ENCODE data around the gene CREB3.

CREB3 gene

GRCh38 chr9:35727676-35728040 is 4.8 kb upstream of the CREB3 start:
- DNase-seq (ENCODE audit: low read depth in 3 of 3): no peak

- no peak for DNase-seq (ENCODE audit: low read depth in 3 of 3)
Observed at GRCh38 chr9:35728041-35728971, 4.2 kb upstream of the CREB3 start.

- no peak for DNase-seq (ENCODE audit: low read depth in 3 of 3)
Observed at GRCh38 chr9:35729101-35729500, 3.4 kb upstream of the CREB3 start.

GRCh38 chr9:35729700-35730485 is 2.6 kb upstream of the CREB3 start:
- no peak for DNase-seq (ENCODE audit: low read depth in 3 of 3)

- no peak for DNase-seq (ENCODE audit: low read depth in 3 of 3)
Observed at GRCh38 chr9:35730486-35730854, 2.0 kb upstream of the CREB3 start.

- no peak for DNase-seq (ENCODE audit: low read depth in 3 of 3)
Observed at GRCh38 chr9:35731415-35732184, 866 bp upstream of the CREB3 start.

GRCh38 chr9:35732800-35733541 is 505 bp downstream of the CREB3 start:
- no peak for DNase-seq (ENCODE audit: low read depth in 3 of 3)

GRCh38 chr9:35734096-35734495 is 1.6 kb downstream of the CREB3 start:
- DNase-seq (ENCODE audit: low read depth in 3 of 3): no peak

- peak; percentile 29 to 45 (median 45) for DNase-seq (ENCODE audit: low read depth in 3 of 3)
Observed at GRCh38 chr9:35736201-35736633, 3.8 kb downstream of the CREB3 start.

GRCh38 chr9:35737143-35737542 is 4.7 kb downstream of the CREB3 start:
- DNase-seq (ENCODE audit: low read depth in 3 of 3): no peak

- DNase-seq (ENCODE audit: low read depth in 3 of 3): no peak
Observed at GRCh38 chr9:35738186-35738585, 5.7 kb downstream of the CREB3 start.

GRCh38 chr9:35738924-35739323 is 6.5 kb downstream of the CREB3 start:
- no peak for DNase-seq (ENCODE audit: low read depth in 3 of 3)

GRCh38 chr9:35740243-35740642 is 7.8 kb downstream of the CREB3 start:
- DNase-seq (ENCODE audit: low read depth in 3 of 3): no peak

GRCh38 chr9:35741740-35742139 is 9.3 kb downstream of the CREB3 start:
- DNase-seq (ENCODE audit: low read depth in 3 of 3): no peak

GRCh38 chr9:35743452-35743851 is 11.0 kb downstream of the CREB3 start:
- DNase-seq (ENCODE audit: low read depth in 3 of 3): no peak

GRCh38 chr9:35743880-35744518 is 11.5 kb downstream of the CREB3 start:
- DNase-seq (ENCODE audit: low read depth in 3 of 3): no peak

GRCh38 chr9:35745569-35745968 is 13.1 kb downstream of the CREB3 start:
- DNase-seq (ENCODE audit: low read depth in 3 of 3): no peak

GRCh38 chr9:35746583-35746982 is 14.1 kb downstream of the CREB3 start:
- no peak for DNase-seq (ENCODE audit: low read depth in 3 of 3)

GRCh38 chr9:35748242-35748857 is 15.9 kb downstream of the CREB3 start:
- no peak for DNase-seq (ENCODE audit: low read depth in 3 of 3)

GRCh38 chr9:35748858-35749514 is 16.5 kb downstream of the CREB3 start, which contains the start of the genes GBA2 and RGP1:
TSS of gene GBA2 (minus strand) at chr9:35749228. CDS start at chr9:35748704, 524 bp downstream.
TSS of gene RGP1 (plus strand) at chr9:35749287. CDS start at chr9:35749756, 469 bp downstream.
- peak in 2 of 3 experiments; percentile 29 to 49 for DNase-seq (ENCODE audit: low read depth in 3 of 3)
